Fibroblast of mammary gland (primary cell): ENCODE measurements around the gene CRACDL.
A peak's percentile ranks its signal among the peaks of the same experiment; 100 is the strongest.

ENCODE experiments used
- DNase-seq: peaks from one replicate; pipeline ENCODE4 v3.0.0-alpha.2; 2010; ENCODE audit warnings: low read depth
- H3K4me3 ChIP-seq: 2 replicates; pipeline ENCODE4 v1.5.1; 2011; ENCODE audit warnings: low read depth, mild to moderate bottlenecking, low read length, moderate library complexity; ENCODE audit not compliant: control insufficient read depth
- CTCF ChIP-seq: conservative IDR thresholded peaks from 2 replicates; pipeline ENCODE4 v1.5.1; 2011; ENCODE audit warnings: low read depth, low read length, inconsistent platforms; ENCODE audit not compliant: control insufficient read depth, insufficient read depth

CRACDL gene

GRCh38 chr2:98936353-98937351 lies 627 bp upstream of the CRACDL start:
- no peak for TF ChIP-seq CTCF
- no peak for DNase-seq
- peak overlapping the region; percentile 25 for H3K4me3 ChIP-seq

- TF ChIP-seq CTCF: no peak
- DNase-seq: no peak
- no peak overlapping the region for H3K4me3 ChIP-seq
Measured at GRCh38 chr2:98935111-98935770, 784 bp downstream of the CRACDL start.

DNA sequence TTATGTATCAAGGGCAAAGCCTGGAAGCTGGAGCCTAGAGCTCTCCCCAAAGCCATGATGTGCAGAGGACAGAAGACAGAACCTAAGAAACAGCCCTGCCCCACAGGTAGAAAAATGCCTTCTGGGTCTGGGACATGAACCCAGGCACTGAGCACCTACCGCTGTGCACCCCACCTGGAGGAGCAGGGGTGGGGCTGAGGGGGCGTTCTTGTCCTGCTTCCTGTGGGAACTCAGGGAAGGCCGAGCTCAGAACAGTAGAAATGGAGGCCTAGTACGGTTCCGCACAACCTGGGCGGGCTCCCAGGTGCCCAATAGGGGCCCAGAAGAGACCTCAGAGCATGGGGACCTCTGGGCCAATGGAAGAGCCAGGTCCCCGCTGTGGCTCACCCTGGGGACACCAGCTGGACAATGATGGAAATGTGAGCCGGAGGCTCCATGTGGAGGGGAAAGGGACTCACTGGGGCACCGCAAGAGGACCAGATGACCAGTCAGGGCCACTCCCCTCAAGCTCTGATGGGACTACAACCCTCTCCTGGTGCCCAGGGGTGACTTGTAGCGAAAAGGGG lies 3.2 kb downstream of the CRACDL start:
- no peak for DNase-seq
- no peak overlapping the region for H3K4me3 ChIP-seq
- no peak for TF ChIP-seq CTCF

DNA sequence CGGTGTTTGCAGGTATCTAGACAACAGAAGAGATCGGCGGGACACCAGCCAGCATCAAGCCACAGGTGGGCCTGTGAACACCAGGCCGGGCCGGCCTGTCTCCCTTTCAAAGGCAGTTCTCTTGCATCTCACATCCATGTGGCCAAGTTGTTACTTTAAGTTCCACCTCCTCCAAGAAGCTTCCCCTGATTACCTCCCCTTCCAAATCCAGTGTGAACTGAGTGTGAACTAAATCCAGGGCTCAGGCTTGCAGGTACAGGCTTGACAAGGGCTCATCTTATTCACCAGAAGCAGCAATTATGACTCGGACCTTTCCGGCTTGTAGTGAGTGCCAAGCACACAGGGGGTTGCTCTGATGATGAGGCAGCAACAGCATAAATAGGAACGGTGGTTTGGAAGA lies 3.9 kb downstream of the CRACDL start:
- no peak for TF ChIP-seq CTCF
- H3K4me3 ChIP-seq: no peak overlapping the region
- no peak for DNase-seq

DNA sequence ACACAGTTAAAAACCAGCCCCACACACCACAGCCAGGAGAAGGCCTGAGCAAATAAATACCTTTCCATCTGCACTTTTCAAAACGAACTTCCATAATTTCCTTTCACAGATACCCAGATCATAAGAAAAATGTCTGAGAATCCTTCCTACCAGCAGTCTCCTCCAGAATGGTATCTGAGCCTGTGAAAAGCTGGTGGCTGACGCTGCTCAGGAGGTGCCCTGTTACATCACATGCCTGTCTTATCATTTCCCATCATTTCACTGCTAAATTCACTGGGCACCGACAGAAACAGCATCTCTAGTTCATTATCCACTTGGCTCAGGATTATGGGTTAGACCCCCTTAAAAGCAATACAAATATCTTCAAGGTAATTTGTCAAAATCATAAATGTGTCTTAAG lies 4.4 kb downstream of the CRACDL start:
- no peak for DNase-seq
- no peak for TF ChIP-seq CTCF
- H3K4me3 ChIP-seq: no peak overlapping the region

DNA sequence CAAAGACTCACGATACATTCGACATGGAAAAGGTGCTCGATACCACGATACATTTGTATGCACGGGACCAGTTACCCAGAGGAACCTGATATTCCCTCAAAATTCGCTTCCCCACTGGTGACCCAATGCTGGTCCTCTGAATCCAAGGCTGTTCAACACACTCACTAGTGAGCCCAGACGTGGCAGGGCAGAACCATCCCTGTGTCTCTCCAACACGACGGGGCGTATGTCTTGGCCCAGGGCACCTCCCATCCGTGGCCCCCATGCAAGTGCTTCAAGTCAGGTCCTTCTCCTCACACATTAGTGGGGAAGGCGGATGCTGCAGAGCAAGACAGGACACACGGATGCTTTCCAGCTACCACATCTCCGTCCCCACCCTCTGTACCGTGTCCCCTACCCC lies 6.1 kb downstream of the CRACDL start:
- no peak for TF ChIP-seq CTCF
- no peak for DNase-seq
- no peak overlapping the region for H3K4me3 ChIP-seq
